HG02870 (cell line): ENCODE measurements around the gene CRB1.

ENCODE experiments used
- ATAC-seq: cut with Tn5 transposase; IDR thresholded peaks from one replicate; pipeline ENCODE4 v1.9.1; 2021; ENCODE audit warnings: mild to moderate bottlenecking, moderate library complexity; ENCODE audit not compliant: unreplicated experiment

The CRB1 gene

DNA sequence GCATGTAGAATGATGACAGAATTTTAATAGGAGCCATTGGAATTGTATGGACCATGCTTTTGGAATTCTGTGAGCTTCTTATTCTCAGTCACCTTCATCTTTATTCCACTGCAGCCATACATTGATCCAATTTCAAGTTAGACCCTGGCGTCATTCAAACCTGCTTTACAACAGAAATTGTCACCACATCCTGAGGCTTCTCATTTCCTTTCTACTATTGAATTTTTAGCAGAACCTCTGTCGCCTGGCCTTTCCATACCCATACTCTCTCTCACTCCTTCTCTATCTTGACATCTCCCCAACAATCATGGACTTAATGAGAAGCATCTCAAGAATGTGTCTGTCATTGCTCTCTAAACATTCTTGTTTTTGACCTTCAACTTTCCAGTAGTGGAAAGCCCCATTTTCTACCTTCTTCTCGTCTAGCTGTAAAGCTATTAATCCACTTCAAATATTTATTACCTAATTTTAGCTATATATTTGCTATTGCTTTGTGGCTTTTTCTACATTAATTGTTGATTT lies 74.1 kb downstream of the CRB1 start:
- ATAC-seq: no peak

DNA sequence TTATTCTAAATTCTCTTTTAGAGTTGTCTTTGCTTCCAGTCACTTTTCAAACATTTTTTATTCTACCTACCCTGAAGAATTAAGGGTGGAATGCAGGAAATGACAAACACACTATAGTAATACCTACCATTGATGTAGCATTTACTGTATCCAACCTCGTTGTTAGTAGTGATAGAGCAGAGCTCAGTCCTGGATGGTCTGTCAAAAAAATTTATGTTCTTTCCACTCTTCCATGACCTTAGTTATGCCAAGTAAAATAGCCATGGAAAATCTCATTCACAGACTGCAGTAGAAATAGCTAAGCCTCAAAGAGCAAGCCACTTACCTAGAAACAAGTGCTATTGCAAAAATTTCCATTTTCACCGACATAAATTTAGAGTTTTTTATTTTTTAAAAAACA lies 74.6 kb downstream of the CRB1 start:
- no peak for ATAC-seq

DNA sequence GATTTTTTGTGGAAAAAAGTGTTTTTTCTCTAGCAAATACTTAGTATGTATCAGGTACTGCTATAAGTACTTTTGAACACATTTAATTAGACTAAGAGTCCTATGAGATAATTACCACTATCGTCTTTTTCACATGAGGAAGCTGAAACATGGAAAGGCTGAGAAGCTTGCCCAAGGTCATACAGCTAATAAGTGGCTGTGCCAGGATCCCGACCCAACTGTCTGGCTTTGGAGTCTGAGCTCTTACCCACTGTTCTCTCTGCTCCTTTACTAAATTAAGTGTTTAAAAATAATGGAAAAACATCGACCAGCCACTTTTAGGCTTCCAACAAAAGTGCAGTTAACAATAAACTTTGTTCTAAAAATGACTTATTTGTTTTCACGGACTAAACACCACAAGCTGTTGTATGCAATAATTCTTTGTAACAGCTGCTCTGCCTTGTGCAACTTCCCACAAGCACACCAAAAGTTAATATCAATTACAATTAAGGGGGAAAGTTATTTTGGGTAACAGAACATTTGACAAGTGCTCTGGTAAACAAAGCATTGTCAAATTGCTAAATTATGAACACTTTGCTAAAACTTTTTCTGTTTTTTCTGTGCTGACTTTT lies 75.7 kb downstream of the CRB1 start:
- ATAC-seq: no peak

DNA sequence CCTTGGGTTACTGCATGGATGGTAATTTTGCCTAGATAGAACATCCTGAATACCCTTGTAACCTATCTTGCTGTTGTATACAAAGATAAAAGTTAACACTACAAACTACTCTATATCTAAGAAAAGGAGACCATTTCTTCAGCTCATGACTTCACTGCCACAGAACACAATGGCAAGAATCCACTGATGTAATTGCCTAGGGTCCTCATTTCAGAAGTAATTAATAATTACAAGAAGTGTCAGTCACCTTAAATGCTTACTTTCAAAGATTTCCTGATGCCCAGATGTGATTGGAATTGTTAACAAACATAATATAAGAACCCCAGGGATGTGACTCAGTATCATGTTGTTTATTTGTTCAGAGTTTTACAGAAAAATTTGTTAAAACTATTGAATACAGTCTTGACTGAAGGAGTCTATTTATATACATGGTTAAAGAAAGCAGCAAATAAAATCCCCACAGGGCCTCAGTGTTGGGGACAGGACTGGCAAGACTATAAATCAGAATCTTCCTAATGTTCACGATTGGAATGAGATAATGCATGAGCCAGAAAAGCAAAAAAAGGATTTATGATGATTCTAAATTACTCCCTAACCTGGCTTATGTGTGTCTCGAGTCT lies 83.9 kb downstream of the CRB1 start:
- no peak for ATAC-seq

DNA sequence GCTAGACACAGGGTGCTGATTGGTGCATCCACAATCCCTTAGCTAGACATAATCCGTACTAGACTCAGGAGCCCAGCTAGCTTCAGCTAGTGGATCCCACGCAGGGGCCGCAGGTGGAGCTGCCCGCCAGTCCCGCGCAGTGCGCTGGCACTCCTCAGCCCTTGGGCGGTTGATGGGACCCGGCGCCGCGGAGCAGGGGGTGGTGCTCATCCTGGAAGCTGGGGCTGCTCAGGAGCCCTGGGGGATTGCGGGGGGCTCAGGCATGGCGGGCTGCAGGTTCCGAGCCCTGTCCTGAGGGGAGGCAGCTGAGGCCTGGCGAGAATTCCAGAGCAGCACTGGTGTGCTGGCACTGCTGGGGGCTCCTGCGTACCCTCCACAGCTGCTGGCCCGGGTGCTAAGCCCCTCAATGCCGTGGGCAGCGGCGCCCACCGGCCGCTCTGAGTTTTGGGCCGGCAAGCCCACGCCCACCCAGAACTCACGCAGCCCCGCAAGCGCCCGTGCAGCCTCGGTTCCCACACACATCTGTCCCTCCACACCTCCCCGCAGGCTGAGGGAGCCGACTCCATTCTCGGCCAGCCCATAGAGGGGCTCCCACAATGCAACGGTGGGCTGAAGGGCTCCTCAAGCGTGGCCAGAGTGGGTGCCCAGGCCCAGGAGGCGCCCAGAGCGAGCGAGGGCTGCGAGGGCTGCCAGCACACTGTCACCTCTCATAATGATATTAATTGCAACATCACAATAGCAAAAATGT lies 87.4 kb downstream of the CRB1 start:
- ATAC-seq: no peak

DNA sequence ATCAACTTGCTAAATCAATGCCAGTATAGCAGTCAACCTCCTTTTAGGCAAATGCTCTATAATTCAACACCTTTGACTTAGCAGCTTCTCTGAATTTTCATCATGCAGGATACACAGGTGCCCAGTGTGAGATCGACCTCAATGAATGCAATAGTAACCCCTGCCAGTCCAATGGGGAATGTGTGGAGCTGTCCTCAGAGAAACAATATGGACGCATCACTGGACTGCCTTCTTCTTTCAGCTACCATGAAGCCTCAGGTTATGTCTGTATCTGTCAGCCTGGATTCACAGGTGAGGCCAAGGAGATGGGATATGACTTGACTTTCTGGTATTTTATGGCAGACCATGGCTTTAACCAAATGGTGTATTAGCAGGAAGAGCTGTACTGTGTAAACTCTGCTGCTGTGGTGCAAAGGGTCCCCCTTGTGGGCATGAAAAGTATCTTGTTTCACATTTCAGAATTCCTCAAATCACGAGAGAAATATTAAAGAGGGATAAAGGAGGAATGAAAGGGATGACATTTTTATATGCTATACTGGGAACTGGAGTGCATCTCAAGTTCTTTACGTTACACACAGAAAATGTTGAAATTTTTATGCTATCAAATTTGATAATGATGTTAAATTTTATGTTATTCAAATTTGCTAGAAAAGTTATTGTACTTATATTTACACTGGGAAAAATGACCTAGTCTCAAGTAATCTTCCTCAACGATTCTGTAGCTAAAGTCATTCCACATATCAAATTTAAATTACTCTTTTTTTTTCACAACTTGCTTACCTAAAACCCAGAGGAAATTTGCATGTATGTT lies 88.9 kb downstream of the CRB1 start:
- peak; percentile 64 for ATAC-seq

DNA sequence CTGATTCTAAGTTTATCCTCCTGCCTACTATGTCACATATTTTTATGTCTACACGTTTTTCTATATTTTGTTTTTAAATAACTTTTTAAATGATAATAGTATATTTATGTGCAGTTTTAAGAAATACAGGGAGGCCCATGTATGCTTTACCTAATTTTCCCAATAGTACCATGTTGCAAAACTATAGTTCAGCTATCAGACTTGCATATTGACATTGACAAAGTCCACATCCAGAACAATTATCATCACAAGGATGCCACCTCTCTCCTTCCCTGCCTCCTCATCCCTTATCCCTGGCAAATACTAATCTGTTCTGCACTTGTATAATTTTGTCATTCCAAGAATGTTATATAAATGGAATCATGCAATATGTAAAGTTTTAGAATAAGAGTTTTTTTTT lies 90.9 kb downstream of the CRB1 start:
- ATAC-seq: no peak

DNA sequence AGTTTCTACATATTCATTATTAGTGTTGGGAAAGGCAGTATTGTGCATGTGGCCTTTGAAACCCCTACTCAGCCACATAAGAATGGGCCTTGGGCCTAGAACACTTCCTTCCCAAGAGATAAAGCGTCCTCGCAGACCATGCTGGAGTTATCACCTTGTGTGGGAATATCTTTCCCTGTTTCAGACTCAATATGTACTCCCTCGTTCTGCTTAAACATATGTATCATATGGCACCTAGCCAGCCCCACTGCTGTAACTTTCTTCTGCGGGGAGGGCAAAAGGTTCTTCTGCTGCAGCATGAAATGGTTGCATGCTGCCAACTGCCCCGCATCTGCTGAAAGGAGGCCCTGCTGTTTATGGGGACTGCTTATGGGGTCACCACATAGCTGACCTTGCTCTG lies 92.0 kb downstream of the CRB1 start:
- no peak for ATAC-seq

DNA sequence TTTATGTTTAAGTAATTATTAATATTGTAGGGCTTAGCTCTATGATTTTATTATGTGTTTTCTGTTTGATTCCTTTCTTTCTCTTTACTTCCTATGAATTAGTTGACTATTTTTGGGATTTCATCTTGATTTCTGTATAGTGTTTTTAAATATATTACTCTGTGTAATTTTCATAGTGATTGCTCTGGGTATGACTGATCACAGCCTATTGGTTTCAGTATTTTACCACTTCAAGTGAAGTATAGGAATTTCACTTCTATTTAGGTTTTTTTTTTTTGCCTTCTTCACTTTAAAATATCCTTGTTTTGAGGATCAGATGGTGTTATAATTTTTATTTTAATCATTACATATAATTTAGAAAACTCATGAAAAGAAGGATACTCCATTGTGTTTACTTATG lies 94.8 kb downstream of the CRB1 start:
- no peak for ATAC-seq

DNA sequence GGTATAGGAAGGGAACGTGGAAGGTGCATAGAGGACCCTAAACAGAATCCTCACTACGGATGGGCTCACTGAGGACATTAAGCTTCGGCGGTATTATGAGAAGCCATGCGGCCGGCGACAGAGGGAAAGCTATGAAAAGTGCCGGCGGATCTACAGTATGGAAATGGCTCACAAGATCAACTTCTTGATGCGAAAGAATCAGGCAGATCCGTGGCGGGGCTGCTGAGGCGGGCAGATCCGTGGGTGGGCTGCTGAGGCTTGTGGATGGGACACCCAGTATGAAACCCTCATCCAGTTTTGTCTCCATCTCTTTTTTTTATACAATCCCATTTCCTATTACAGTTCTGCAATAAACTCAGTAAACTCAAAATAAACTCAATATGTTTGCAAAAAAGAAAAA lies 95.8 kb downstream of the CRB1 start:
- no peak for ATAC-seq

DNA sequence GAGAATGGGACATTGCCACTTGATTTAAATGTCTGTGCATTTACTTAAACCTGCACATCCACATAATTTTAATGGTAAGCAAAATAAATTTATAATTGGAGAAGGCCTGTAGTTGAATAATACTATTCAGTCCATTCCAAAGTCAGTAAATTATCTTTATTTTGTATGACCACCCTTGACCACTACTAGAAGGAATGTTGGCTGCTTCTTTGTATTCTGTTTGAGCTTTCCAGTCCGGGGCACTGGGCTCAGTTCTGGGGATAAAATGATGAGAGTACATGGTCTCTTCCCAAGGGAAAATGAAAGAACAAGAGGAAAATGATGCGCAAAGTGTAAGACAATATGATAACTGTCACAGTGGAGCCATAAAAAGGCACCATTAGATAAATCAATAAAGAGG lies 98.9 kb downstream of the CRB1 start:
- ATAC-seq: no peak

GRCh38 chr1:197367627-197368026 lies 99.6 kb downstream of the CRB1 start:
- no peak for ATAC-seq

- no peak for ATAC-seq
These were observed 106.4 kb downstream of the CRB1 start for GRCh38 chr1:197374428-197374827.

DNA sequence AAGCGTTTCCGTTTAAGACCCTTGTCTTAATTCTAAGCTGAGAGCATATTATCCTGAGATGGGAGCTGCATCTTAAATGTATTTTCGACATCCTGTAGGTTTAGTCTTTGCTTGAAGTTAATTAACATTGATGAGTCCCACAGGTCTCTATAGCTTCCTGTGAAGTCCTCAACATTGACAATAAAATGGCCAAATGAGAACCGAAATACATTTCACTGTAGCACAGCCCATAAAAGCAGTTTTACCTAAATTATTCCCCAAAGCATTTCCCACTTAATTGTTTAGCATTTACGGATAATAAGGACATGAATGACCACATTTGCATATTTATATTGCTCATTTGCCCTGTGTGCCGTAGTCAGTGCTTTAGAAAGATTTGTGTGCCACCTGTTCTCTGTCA lies 116.4 kb downstream of the CRB1 start:
- no peak for ATAC-seq

DNA sequence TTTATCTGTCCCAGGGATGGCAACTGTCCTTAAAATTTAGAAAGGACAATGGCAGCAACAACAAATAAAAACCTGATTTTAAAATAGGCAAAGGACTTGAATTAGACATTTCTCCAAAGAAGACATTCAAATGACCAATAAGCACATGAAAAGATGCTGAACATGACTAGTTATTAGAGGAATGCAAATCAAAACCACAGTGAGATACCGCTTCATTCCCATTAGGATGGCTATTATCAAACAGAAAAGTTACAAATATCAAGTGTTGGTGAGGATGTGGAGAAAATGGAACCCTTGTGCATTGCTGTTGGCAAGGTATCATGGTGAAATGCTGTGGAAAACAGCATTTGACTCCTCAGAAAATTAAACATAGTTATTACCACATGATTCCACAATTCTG lies 120.7 kb downstream of the CRB1 start:
- no peak for ATAC-seq

- no peak for ATAC-seq
These were observed 122.8 kb downstream of the CRB1 start for GRCh38 chr1:197390856-197391255.

- no peak for ATAC-seq
These were observed 123.5 kb downstream of the CRB1 start for GRCh38 chr1:197391303-197392226.

GRCh38 chr1:197392541-197392940 lies 124.5 kb downstream of the CRB1 start:
- no peak for ATAC-seq

DNA sequence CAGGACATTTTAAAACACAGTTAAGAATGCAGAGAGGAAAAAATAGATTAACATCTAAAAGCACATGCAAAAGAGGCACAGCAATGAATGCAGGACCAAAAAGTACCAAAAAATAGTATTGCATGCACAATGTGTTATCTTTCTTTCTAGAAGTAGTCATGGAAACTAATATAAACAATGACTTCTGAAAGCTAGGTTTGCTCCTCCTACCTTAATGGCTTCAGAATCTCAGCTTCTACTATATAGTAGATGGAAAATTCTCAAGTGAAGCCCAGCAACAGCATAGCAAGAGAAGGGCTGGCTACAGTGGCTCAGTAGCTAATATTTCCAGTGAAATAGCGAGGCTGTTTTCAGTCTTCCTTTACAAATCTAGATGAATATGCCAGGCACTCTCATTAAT lies 125.1 kb downstream of the CRB1 start:
- ATAC-seq: no peak

DNA sequence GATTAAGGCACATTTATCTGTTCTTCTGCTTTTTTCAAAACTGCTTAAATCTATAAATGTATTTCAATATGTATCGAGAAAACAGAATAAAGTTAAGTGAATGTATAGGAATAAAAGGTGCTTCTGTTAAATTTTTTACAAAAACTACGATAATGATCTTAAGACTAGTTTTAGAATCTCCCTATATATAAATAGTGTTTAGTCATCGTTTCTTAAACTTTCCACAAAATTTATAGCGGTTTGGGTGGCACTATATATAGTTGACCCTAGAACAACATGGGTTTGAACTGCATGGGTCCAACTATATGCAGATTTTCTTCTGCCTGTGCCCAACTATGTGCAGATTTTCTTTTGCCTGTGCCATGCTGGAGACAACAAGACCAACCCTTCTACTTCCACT lies 125.7 kb downstream of the CRB1 start:
- no peak for ATAC-seq
